Testis (tissue), 2 donors: Measurements from ENCODE around the gene PXDC1.

Source experiments
- POLR2A ChIP-seq: fragments of 450-650 bp; IDR thresholded peaks from one replicate; pipeline ENCODE4 v1.6.1; 2017; ENCODE audit warnings: antibody characterized with exemption, mild to moderate bottlenecking, moderate library complexity
- TF ChIP-seq, protein P1 (sequence below), 3 experiments: fragments of 450-650 bp in 2 of 3; fragments of 200-600 bp in 1 of 3; sonication (generic) in 1 of 3; IDR thresholded peaks; one replicate each; pipeline ENCODE4 v1.5.1; 2016 to 2019; ENCODE audit warnings: antibody characterized with exemption in 3 of 3, mild to moderate bottlenecking in 2 of 3, moderate library complexity in 1 of 3

DNA sequence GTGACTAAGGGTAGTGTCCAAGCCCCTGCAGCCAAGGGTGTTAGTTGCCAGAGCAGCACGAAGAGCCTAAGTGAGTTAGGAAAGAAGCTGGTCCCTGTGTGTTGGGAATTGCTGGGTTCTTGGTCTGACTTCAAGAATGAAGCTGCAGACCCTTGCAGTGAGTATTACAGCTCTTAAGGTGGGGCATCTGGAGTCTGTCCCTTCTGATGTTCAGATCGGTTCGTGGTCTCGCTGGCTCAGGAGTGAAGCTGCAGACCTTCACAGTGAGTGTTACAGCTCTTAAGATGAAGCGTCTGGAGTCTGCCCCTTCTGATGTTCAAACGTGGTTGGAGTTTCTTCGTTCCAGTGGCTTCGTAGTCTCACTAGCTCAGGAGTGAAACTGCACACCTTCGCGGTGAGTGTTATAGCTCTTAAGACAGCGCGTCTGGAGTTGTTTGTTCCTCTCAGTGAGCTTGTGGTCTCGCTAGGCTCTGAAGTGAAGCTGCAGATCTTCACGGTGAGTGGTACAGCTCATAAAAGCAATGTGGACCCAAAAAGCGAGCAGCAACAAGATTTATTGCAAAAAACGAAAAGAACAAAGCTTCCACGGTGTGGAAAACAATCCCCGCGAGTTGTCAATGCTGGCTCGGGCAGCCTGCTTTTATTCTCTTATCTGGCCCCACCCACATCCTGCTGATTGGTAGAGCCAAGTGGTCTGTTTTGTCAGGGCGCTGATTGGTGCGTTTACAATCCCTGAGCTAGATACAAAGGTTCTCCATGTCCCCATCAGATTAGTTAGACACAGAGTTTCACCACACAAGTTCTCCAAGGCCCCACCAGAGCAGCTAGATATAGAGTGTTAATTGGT is 31.8 kb downstream of the PXDC1 start:
- TF ChIP-seq, protein P1, sequence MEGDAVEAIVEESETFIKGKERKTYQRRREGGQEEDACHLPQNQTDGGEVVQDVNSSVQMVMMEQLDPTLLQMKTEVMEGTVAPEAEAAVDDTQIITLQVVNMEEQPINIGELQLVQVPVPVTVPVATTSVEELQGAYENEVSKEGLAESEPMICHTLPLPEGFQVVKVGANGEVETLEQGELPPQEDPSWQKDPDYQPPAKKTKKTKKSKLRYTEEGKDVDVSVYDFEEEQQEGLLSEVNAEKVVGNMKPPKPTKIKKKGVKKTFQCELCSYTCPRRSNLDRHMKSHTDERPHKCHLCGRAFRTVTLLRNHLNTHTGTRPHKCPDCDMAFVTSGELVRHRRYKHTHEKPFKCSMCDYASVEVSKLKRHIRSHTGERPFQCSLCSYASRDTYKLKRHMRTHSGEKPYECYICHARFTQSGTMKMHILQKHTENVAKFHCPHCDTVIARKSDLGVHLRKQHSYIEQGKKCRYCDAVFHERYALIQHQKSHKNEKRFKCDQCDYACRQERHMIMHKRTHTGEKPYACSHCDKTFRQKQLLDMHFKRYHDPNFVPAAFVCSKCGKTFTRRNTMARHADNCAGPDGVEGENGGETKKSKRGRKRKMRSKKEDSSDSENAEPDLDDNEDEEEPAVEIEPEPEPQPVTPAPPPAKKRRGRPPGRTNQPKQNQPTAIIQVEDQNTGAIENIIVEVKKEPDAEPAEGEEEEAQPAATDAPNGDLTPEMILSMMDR (IDR thresholded peaks at IDR 0.05) = no peak
- no peak for TF ChIP-seq POLR2A
